Common myeloid progenitor, CD34-positive (primary cell): Measurements from ENCODE around the gene CDKN1B.
A peak's percentile ranks its signal among the peaks of the same experiment; 100 is the strongest.

Experiments
- CTCF ChIA-PET: fragments of 350-600 bp; sonication (Branson Sonifier 250); formaldehyde crosslinking; loops from one replicate; lab custom pipeline; 2021; ENCODE audit warnings: antibody characterized with exemption; lab: Charles Lee
- POLR2A ChIA-PET: fragments of 350-600 bp; sonication (Branson Sonifier 250); formaldehyde crosslinking; loops from one replicate; lab custom pipeline; 2021; ENCODE audit warnings: antibody characterized with exemption; lab: Charles Lee
- DNase-seq, 3 donors: peaks; one replicate each; pipeline versions ENCODE4 v3.0.0 to v3.0.0-alpha.2; 2013
- H3K27ac ChIP-seq, 2 experiments: 1 replicate in 1 of 2; 2 replicates in 1 of 2; pipeline ENCODE4 v1.7.0; 2013; ENCODE audit warnings: inconsistent platforms in 2 of 2, low read length in 2 of 2, mild to moderate bottlenecking in 2 of 2, low read depth in 1 of 2, moderate library complexity in 1 of 2; ENCODE audit not compliant: severe bottlenecking in 2 of 2, insufficient read depth in 1 of 2, poor library complexity in 1 of 2
- H3K27me3 ChIP-seq, 5 experiments: replicated peaks in 2 of 5; 1 replicate in 3 of 5; 2 replicates in 2 of 5; pipeline versions ENCODE4 v1.6.1 to v1.7.0; 2013; ENCODE audit warnings: low read length in 4 of 5, mild to moderate bottlenecking in 2 of 5, moderate library complexity in 2 of 5, inconsistent platforms in 1 of 5; ENCODE audit not compliant: insufficient read depth in 5 of 5, control insufficient read depth in 4 of 5
- H3K36me3 ChIP-seq, 4 experiments: 1 replicate in 2 of 4; 2 replicates in 2 of 4; pipeline versions ENCODE4 v1.6.1 to v1.7.0; 2013; ENCODE audit warnings: low read length in 3 of 4, control low read depth in 1 of 4, mild to moderate bottlenecking in 1 of 4; ENCODE audit not compliant: control insufficient read depth in 4 of 4, insufficient read depth in 4 of 4
- H3K4me1 ChIP-seq, 4 experiments: 1 replicate in 3 of 4; 2 replicates in 1 of 4; pipeline versions ENCODE4 v1.6.1 to v1.7.1; 2013; ENCODE audit warnings: low read length in 3 of 4, mild to moderate bottlenecking in 3 of 4, control low read depth in 1 of 4, inconsistent platforms in 1 of 4, moderate library complexity in 1 of 4; ENCODE audit not compliant: control insufficient read depth in 4 of 4, insufficient read depth in 4 of 4; ENCODE audit errors: control extremely low read depth in 1 of 4
- H3K4me3 ChIP-seq, 7 experiments: 1 replicate in 4 of 7; 2 replicates in 3 of 7; pipeline versions ENCODE4 v1.5.1 to v1.7.0; 2013; ENCODE audit warnings: mild to moderate bottlenecking in 7 of 7, low read length in 6 of 7, moderate library complexity in 6 of 7, inconsistent platforms in 2 of 7, low read depth in 2 of 7, control low read depth in 1 of 7; ENCODE audit not compliant: insufficient read depth in 4 of 7, control insufficient read depth in 1 of 7; ENCODE audit errors: extremely low read depth in 1 of 7
- H3K9me3 ChIP-seq, 5 experiments: 1 replicate in 4 of 5; 2 replicates in 1 of 5; pipeline versions ENCODE4 v1.6.1 to v1.7.1; 2013; ENCODE audit warnings: low read length in 4 of 5, mild to moderate bottlenecking in 2 of 5, inconsistent platforms in 1 of 5, low read depth in 1 of 5, moderate library complexity in 1 of 5; ENCODE audit not compliant: control insufficient read depth in 4 of 5, insufficient read depth in 2 of 5; ENCODE audit errors: control extremely low read depth in 1 of 5
- WGBS: methylation state at CpG from one replicate; pipeline ENCODE4 v1.1.5; 2013; ENCODE audit not compliant: insufficient coverage; 5-methylcytosine and 5-hydroxymethylcytosine counted together

The CDKN1B gene

DNA sequence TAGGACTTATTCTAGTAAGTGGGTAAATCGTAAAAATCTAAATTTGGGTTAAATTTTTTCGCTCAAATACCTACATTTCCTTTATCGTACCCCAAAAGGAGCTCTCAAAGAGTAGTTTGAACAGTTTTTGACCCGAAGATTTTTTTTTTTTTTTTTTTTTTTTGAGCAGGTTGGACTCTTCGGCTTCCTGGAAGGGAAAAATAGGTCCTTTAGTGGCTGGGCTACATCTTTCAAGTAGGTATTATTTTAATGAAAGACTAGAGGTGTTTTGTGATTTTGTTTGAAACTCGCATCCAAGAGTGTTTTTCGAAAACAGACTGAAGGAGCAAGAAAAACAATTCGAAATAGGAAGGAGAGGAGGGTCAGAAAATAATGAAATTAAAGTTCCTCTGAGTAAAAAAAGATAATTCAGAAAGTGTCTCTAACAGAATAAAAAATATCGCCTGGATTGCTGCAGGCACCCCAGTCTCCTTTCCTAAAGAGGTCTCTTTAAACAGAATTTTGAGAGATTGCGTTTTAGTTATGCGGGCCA, 6.0 kb downstream of the CDKN1B start:
- Histone ChIP-seq H3K27ac (peak overlapping the region; percentile 82 to 93), H3K36me3 (peaks cover 3 to 33% (median 22%) of the 10 kb centered on the region in 4 experiments), H3K9me3 (no peaks in the 10 kb centered on the region), H3K4me1 (peaks cover 22 to 65% (median 52%) of the 10 kb centered on the region in 4 experiments), H3K27me3 (no peaks in the 10 kb centered on the region), H3K4me3 (peak overlapping the region; percentile 60 to 98 (median 87))
- POLR2A ChIA-PET = interaction anchor here (1.2 kb wide), 1 partner anchor 374 kb away, joined by 6 read pairs; no protein-coding TSS in a partner anchor
- WGBS = 0% methylated on average over 5 of the region's 11 CpGs
- DNase-seq = no peak
- CTCF ChIA-PET = interaction anchor here (1.0 to 1.5 kb wide), 2 partner anchors 14 to 19 kb away, joined by 3 to 9 read pairs; no protein-coding TSS in a partner anchor

DNA sequence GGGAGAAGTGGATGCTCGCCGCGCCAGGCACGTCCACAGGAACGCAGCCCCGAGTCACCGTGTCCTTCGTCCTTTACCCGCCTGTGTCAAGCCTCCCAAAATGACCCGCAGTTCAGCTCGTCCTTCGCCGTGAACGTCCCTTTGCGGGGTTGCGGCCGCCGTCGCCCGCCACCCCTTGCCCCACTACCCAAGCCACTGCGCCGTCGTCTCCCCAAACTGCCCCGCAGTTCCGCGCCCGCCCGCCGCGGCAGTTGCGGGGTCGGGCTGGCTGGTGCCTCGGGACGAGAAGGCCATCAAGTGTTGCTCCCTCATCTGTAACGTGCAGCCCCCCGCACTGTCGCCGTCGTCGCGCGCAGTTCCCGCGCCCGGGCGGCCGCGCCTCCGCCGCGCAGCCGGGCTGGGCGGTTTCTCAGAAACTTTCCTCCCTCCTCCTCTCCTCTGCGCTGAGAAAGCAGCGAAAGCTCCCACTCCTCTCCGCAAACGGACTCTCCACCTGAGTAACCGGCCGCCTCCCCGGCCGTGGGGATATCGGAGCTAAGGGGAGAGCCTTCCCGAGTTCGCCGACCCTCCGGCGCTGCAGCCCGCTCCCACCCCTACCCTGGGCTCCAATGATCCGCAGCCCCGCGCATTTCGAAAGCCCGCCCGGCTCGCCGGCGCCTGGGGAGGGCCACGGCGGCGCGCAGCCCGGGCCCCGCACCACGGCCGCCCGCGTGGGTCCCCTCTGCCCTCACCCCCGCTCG, 6.7 kb downstream of the CDKN1B start:
- peaks cover 3 to 30% (median 18%) of the 10 kb centered on the region in 4 experiments for H3K36me3 ChIP-seq
- H3K27ac ChIP-seq = peak overlapping the region; percentile 82 to 93
- peak overlapping the region; percentile 60 to 98 (median 87) for H3K4me3 ChIP-seq
- 0% methylated on average over 52 of the region's 89 CpGs for WGBS
- H3K27me3 ChIP-seq = no peaks in the 10 kb centered on the region
- H3K9me3 ChIP-seq = no peaks in the 10 kb centered on the region
- peak in 2 of 3 donors; percentile 31 to 44 for DNase-seq
- peaks cover 24 to 67% (median 53%) of the 10 kb centered on the region in 4 experiments for H3K4me1 ChIP-seq
- ChIA-PET CTCF (interaction anchor here (0.7 to 1.5 kb wide), 2 partner anchors 8 to 13 kb away, joined by 5 to 9 read pairs; no protein-coding TSS in a partner anchor), POLR2A (interaction anchor here (2.7 kb wide), 1 partner anchor 9 kb away, joined by 22 read pairs; the partner anchor contains the start of gene CDKN1B)

DNA sequence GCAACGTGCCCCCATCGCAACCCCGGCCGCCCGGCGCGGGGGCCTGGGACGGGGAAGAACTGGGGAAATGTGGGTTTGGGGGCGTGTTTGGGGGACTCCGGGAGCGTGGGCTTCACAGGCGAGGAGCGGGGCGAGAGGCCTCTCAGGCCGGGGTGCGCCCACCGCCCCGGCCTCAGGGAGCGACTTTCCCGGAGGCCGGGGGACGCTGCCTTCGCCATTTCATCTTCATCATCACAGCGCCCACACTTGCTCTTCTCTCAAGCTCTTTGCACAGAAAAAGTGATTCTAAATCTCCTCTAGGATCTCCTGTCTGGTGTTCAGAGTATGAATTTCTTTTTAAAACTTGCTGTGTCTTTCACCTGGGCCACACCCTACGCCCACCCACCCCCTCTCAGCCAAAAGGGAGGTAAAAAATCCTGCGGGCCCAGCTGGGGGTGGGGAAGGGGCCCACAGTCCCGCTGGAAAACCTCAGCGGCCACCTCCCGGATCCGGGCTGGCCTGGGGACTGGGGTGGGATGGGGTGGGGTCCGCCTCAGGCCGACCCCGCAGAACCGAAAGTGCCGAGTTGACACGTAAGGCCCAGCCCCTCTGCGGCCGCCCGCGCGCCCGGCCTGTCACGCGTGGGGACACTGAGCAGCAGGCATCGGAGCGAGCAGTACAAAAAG, 7.4 kb downstream of the CDKN1B start:
- H3K36me3 ChIP-seq = peaks cover 0 to 23% (median 13%) of the 10 kb centered on the region in 4 experiments
- ChIA-PET CTCF (interaction anchor here (0.7 to 1.5 kb wide), 3 partner anchors 9 to 13 kb away, joined by 5 to 9 read pairs (median 8); no protein-coding TSS in a partner anchor), POLR2A (interaction anchor here (2.7 kb wide), 1 partner anchor 9 kb away, joined by 22 read pairs; the partner anchor contains the start of gene CDKN1B)
- peaks cover 24 to 72% (median 52%) of the 10 kb centered on the region in 4 experiments for H3K4me1 ChIP-seq
- peak overlapping the region; percentile 82 to 93 for H3K27ac ChIP-seq
- no peak for DNase-seq
- no peaks in the 10 kb centered on the region for H3K27me3 ChIP-seq
- no peaks in the 10 kb centered on the region for H3K9me3 ChIP-seq
- peak overlapping the region; percentile 60 to 98 (median 87) for H3K4me3 ChIP-seq
- 0% methylated on average over 13 of the region's 46 CpGs for WGBS

DNA sequence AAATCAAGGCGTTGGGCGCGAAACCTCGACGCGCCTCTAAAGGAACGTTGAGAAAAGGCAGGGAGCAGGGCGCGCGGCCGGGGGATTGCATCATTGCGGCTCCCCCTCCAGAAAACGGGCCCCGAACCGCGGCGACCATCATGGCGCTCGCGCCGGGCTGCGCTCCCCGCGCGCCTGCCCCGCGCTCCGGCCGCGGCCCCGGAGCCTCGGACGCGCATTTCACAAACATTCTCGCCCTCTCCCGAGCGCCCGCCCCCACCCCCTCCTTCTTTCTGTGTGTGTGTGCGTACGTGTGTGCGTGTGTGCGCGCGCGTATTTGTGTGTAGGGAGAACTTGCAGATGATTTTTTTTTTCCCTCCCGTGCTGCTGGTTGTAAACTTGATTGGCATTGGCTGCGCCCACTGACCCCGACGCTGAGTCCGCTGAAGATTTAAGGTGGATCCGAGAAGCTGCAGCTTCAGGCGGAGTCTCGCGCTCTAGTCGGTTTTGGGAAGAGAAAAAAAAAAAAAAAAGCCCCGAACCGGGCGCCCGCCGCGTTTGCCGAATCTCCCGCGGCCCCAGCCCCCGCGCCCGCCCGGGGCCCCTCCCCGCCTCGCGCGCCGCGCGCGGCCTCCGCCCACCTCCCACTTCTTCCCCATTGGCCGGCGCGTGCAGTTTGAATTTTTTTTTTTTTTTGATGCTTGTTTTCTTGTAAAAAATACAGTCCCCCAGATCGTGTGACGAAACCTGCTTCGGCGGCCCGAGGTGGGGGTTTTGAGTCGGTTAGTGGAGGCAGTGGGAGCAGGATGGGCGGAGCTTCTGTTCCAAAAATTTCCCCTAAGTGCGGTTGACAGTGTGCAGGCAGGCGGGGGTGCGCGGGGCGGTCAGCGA, 8.2 kb downstream of the CDKN1B start:
- peak; percentile 99 to 100 (median 99) for DNase-seq
- CTCF ChIA-PET = interaction anchor here (0.7 to 2.7 kb wide), 3 partner anchors 9 to 13 kb away, joined by 3 to 12 read pairs (median 8); partner anchors contain the start of gene CDKN1B
- Histone ChIP-seq H3K4me3 (peak overlapping the region; percentile 60 to 98 (median 87)), H3K27ac (peak overlapping the region; percentile 82 to 93), H3K36me3 (peaks cover 0 to 18% (median 9%) of the 10 kb centered on the region in 4 experiments), H3K9me3 (no peaks in the 10 kb centered on the region), H3K4me1 (peaks cover 24 to 69% (median 47%) of the 10 kb centered on the region in 4 experiments), H3K27me3 (no peaks in the 10 kb centered on the region)
- WGBS = under 1% methylated on average over 44 of the region's 93 CpGs
- POLR2A ChIA-PET = interaction anchor here (0.6 to 2.7 kb wide), 4 partner anchors 10 to 368 kb away, joined by 3 to 22 read pairs (median 3); partner anchors contain the start of genes BORCS5 and CDKN1B

DNA sequence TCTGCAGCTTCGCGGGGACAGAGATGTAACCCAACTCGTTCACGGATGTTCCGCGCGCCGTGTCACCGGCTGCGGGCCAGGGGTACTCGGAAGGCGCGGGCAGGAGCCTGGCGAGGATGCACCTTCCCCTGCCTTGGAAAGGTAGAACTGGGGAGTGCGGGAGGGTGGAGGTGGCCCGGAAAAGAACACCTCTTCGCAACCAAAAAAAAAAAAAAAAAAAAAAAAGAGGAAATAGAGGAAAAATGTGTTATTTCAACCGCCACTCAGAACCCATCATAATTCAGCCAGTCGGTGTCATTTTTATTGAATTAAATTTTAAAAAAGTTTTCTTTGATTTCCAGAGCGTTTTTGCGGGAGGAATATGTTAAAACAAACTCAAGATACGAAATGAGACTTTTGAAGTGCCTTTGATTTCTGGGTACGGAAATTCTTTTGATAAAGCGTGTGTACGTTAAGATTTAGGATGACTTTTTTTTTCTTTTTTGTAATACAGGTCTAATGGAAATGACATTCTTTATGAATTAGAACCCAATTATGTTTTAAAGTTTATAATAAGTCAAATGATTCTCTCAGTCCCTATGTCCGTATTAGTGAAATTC, 8.9 kb downstream of the CDKN1B start:
- ChIA-PET CTCF (interaction anchor here (0.7 to 2.7 kb wide), 3 partner anchors 10 to 12 kb away, joined by 3 to 12 read pairs (median 8); partner anchors contain the start of gene CDKN1B), POLR2A (interaction anchor here (0.6 to 2.7 kb wide), 4 partner anchors 11 to 369 kb away, joined by 3 to 22 read pairs (median 3); partner anchors contain the start of genes BORCS5 and CDKN1B)
- Histone ChIP-seq H3K27me3 (no peaks in the 10 kb centered on the region), H3K4me1 (peaks cover 20 to 62% (median 40%) of the 10 kb centered on the region in 4 experiments), H3K27ac (peak overlapping the region; percentile 82 to 93), H3K4me3 (peak overlapping the region; percentile 60 to 98 (median 87)), H3K9me3 (no peaks in the 10 kb centered on the region), H3K36me3 (peaks cover 0 to 10% (median 6%) of the 10 kb centered on the region in 4 experiments)
- no peak for DNase-seq
- WGBS = 0% methylated on average over 2 of the region's 26 CpGs
